HL-60 (cell line): ENCODE data around the gene APAF1.

Experiments used
- CTCF ChIP-seq: IDR thresholded peaks from one replicate; pipeline ENCODE4 v1.5.1; 2011; ENCODE audit warnings: low read length, control low read depth, inconsistent platforms; ENCODE audit not compliant: insufficient read depth
- GABPA ChIP-seq: IDR thresholded peaks from 2 replicates; pipeline ENCODE4 v1.6.1; 2012; ENCODE audit warnings: low read depth

GRCh38 chr12:98684199-98684598 lies 39.1 kb downstream of the APAF1 start:
- TF ChIP-seq CTCF (no peak), GABPA (no peak)
